ENCODE results near the gene SLC24A4.

- TF ChIP-seq POLR2A (IDR thresholded peaks at IDR 0.05; ENCODE audit: low read depth, low read length) (no peak), POLR2AphosphoS5 (IDR thresholded peaks at IDR 0.05; ENCODE audit: low read depth, low read length) (no peak)
Measured at GRCh38 chr14:92366237-92366636, 43.3 kb downstream of the SLC24A4 start.

All from GM12892 (cell line).